ENCODE results near the gene PDE4D.

GRCh38 chr5:59042201-59043055 is 851.1 kb downstream of the PDE4D start:
- no peak for TF ChIP-seq CTCF (IDR thresholded peaks at IDR 0.05; ENCODE audit: insufficient read depth, low read length)
- TF ChIP-seq REST (IDR thresholded peaks at IDR 0.05; ENCODE audit: insufficient replicate concordance, low read depth): no peak
- TF ChIP-seq POLR2AphosphoS5 (IDR thresholded peaks at IDR 0.05; ENCODE audit: low read depth): no peak
- TF ChIP-seq SPI1 (IDR thresholded peaks at IDR 0.05; ENCODE audit: borderline replicate concordance, low read depth): no peak
- no peak for TF ChIP-seq GABPA (IDR thresholded peaks at IDR 0.05; ENCODE audit: low read depth)
